ENCODE data around the gene CRY2.
A peak's percentile ranks its signal among the peaks of the same experiment; 100 is the strongest.

Gene CRY2

DNA sequence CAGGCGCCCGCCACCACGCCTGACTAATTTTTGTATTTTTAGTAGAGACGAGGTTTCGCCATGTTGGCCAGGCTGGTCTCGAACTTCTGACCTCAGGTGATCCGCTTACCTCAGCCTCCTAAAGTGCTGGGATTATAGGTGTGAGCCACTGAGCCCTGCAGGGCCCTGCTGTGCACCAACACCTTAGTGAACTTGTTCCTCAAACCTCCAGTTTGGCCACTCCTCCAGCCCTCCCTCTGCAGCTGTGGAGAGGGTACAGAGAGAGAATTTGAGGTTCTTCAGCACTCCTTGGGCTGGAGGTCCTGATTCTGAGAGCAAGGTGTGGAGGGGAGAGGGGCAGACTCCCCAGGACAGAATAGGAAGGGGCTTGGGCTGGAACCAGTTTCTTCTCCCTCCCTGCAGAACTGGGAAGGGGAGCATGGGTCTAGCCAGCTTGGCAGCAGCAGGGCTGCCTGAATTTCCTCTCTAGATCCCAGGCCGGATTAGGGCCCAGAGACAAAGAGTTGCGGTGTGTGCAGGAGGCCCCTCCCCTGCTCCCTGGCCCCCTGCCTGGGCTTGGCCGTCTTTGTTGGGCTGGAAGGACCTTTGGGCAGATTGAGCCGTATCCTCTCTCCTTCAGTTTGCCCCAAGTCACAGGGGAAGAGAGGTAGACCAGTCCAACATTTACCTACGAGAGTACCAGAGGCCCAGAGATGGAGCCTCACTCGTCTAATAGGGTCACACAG is 72.7 kb downstream of the CRY2 start:
- DNase-seq: no peak

DNA sequence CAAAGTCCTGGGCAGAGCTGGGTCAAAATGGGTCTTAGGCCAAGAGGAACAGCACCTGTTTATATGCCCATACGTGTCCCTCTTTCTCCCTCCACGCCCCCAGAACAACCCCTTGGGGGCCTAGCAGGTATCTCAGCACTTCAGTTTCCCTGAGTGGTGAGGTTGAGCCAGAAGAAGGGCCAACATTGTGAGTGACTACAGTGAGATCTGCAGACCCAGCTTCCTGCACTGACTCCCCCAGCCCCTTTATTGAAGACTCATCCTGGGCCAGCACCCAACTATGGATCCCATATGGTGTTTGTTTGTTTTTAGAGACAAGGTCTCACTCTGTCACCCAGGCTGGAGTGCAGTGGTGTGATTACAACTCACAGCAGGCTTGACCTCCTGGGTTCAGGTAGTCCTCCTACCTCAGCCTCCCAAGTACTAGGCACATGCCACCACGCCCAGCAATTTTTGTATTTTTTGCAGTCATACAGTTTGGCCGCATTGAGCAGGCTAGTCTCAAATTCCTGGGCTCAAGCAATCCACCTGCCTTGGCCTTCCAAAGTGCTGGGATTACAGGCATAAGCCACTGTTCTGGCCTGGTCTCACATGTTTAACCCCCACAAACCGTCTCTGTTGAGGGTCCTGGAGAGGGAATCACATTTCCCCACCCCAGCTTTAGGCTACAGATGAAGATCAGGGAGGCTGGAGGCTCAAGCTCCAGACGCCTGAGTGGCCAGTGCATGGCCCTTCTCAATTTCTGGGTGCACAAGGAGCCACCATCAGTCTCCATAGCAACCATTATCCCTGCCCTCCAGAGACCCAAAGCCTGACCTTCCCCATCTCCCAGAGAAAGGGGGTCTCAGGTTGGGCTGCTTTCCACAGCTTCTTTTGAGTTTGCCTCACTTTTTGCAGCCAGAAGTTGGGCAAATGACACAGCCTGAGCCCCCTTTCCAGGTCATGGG is 73.5 kb downstream of the CRY2 start:
- no peak for DNase-seq

DNA sequence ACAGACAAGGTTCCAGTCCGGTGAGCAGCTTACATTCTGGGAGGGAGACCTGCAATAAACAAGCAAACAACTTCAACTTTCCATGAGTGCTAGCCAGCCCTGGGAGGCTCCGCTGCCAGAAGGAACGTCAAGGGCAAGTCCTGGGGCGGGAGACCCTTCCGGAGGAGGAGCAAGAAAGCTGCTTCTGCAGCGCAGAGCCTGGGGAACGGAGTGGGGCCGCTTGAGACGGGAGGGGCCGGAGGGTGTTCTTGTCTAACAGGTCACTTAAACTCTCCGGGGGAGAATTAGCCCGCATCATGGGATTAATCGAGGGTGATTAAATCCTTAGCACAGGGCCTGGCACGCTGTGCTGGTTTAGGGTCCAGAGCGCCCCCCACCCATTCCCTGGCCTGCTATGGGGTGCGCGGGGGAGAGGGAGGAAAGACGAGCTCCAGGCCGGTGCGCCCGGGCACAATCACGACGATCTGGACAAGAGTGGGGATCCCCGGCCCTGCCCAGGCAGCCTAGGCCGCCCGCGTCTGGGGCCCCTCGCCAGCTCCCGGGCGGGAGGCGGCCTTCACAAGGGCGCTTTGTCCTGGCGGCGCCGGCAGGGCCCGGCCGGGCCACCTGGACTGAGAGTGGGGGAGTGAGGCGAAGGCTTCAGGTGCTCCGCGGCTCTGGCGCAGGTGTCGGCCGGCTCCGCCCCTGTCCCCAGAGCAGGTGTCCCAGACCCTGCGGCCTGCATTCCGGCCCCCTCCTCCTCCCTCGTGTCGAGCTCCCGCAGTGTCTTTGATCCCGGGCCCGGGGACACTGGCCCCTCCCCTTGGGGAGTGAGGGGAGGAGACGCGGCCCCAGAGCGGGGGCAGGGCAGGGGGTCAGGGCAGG is 74.5 kb downstream of the CRY2 start:
- DNase-seq: peak; percentile 59

DNA sequence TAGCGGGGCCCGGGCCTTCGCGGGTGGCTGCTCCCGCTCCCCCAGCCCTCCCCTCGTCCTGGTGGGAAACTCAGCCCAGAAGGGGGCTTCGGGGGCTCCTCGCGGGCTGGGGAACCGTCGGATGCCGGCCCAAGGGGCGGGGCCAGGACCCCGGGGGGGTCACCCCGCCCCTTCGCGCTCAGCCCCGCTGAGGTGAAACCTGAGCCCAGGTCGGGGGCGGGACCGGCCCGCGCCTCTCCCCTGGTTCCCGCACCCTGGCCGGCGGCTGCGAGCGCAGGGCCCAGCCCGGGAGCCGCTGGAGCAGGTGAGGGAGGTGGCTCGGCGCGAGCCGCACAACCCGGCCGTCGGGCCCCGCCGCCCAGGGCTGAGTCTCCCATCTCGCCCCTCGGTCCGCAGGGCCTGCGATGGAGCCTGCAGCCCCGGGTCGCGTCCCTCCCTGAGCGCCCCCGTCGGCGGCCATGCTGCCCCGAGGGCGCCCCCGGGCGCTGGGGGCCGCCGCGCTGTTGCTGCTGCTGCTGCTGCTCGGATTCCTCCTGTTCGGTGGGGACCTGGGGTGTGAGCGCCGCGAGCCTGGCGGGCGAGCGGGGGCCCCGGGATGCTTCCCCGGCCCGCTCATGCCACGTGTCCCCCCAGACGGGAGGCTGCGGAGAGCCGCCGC is 75.3 kb downstream of the CRY2 start, which contains the start of gene LARGE2:
TSS of gene LARGE2 (plus strand) at position 232 of the 658 bp plus-strand sequence. CDS start at position 459, 227 bp downstream.
- peak; percentile 21 for DNase-seq

DNA sequence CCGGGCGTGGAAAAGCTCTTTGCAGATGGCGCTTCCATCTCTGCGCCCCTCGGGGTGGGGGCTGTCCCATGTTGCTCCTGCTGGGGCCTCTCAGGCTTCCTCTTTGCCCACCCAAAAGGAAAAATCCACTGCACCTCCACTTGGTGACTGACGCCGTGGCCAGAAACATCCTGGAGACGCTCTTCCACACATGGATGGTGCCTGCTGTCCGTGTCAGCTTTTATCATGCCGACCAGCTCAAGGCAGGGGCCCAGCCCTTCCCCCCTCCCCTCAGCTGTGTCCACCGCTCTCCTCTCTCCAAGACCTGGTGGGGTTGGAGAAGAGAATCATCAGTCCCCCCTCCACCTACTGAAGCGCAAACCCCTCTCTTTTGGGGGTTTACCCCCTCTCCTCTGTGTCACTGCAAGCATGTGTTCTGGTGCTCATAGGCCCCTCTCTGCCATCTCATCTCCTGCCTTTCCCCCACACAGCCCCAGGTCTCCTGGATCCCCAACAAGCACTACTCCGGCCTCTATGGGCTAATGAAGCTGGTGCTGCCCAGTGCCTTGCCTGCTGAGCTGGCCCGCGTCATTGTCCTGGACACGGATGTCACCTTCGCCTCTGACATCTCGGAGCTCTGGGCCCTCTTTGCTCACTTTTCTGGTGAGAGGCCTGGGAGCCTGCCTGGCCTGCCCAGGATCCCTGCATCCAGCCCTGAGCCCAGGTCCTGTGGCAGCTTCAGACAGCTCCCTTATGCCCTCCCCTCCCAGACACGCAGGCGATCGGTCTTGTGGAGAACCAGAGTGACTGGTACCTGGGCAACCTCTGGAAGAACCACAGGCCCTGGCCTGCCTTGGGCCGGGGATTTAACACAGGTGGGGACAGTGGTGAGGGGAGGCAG is 77.0 kb downstream of the CRY2 start:
- no peak for DNase-seq

DNA sequence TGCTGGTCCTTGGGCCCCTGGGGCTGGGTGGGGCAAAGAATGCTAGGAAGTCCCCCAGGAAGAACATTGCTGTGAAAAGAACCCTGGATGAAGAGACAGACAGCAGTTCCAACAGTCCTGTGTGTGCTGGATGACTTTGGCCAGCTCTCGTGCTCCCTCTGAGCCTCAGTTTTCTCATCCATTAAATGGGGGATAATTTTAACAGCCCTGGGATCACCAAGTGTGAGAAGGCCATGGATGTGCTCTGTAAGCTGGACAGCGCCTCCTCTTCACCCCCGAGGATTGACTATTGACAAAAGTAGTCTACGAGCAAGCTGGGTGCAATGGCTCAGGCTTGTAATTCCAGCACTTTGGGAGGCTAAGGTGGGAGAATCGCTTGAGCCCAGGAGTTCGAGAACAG is 77.7 kb downstream of the CRY2 start:
- no peak for DNase-seq

DNA sequence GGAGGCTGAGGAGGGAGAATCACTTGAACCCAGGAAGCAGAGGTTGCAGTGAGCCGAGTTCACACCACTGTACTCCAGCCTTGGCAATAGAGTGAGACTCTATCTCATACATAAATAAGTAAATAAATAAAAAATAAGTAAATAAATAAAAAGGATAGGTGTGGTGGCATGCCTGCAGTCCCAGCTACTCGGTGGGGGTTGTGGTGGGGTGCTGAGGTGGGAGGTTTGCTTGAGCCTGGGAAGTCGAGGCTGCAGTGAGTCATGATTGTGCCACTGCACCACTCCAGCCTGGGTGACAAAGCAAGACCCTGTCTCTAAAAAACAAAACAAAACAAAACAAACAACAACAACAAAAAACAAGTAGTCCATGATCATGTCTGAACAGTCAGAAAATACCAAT is 78.3 kb downstream of the CRY2 start:
- no peak for DNase-seq

DNA sequence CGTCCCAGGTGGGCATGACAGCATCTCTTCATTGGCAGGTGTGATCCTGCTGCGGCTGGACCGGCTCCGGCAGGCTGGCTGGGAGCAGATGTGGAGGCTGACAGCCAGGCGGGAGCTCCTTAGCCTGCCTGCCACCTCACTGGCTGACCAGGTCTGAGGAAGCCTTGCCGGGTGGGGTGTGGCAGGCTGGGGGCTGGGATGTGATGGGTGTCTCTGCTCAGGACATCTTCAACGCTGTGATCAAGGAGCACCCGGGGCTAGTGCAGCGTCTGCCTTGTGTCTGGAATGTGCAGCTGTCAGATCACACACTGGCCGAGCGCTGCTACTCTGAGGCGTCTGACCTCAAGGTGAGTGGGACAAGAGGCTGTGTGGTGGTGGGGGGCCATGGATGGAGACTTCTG is 78.7 kb downstream of the CRY2 start:
- no peak for DNase-seq

DNA sequence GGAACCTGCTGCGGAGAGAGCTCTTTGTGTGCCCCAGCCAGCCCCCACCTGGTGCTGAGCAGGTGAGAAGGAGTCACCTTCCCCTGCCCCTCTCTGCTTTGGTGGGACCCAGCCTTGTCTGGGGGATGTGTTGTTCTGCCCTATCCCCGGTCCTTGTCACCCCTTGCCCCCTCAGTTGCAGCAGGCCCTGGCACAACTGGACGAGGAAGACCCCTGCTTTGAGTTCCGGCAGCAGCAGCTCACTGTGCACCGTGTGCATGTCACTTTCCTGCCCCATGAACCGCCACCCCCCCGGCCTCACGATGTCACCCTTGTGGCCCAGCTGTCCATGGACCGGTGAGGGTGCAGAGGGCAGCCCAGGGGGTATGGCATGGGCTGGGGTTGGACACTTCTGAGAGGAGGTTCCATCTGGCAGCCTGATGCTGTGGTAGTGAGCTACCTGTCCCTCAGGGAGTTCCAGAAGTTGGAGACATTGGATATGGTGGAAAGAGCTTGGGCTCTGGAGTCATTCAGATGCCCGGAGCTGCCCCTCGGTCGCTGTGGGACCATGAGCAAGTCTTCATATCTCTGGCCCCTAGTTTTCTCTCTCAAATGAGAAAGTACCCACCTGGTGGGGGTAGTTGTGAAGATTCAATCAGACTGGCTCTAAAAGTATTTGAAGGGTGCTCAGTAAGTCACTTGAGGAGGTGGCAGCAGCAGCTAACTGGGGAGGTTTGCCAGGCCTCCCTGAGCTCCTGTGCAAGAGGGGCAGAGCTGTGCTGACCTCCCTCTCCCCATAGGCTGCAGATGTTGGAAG is 79.5 kb downstream of the CRY2 start:
- no peak for DNase-seq

DNA sequence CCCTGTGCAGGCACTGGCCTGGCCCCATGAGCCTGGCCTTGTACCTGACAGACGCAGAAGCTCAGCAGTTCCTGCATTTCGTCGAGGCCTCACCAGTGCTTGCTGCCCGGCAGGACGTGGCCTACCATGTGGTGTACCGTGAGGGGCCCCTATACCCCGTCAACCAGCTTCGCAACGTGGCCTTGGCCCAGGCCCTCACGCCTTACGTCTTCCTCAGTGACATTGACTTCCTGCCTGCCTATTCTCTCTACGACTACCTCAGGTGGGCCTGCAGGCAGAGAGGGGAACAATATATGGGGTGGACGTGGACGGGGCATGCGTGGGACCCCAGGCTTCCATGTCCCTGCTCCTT is 80.0 kb downstream of the CRY2 start:
- DNase-seq: no peak

DNA sequence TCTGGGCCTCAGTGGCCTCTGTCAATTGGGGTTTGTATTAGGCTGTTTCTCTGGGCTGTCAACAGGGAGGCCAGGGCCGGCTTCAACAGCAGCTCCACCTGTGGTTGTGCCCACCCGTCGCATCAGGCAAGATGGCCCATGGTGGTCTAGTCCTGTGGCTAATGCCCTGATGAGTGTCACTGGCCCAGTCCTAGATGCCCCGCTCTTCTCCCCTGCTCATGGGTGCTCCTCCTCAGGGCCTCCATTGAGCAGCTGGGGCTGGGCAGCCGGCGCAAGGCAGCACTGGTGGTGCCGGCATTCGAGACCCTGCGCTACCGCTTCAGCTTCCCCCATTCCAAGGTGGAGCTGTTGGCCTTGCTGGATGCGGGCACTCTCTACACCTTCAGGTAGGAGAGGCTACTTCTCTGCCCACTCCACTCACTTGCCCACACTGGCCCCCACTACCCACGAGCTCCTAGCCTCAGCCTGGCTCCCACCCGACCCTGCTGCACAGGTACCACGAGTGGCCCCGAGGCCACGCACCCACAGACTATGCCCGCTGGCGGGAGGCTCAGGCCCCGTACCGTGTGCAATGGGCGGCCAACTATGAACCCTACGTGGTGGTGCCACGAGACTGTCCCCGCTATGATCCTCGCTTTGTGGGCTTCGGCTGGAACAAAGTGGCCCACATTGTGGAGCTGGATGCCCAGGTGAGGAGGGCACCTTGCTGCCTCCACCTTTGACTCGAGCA is 80.6 kb downstream of the CRY2 start:
- no peak for DNase-seq

DNA sequence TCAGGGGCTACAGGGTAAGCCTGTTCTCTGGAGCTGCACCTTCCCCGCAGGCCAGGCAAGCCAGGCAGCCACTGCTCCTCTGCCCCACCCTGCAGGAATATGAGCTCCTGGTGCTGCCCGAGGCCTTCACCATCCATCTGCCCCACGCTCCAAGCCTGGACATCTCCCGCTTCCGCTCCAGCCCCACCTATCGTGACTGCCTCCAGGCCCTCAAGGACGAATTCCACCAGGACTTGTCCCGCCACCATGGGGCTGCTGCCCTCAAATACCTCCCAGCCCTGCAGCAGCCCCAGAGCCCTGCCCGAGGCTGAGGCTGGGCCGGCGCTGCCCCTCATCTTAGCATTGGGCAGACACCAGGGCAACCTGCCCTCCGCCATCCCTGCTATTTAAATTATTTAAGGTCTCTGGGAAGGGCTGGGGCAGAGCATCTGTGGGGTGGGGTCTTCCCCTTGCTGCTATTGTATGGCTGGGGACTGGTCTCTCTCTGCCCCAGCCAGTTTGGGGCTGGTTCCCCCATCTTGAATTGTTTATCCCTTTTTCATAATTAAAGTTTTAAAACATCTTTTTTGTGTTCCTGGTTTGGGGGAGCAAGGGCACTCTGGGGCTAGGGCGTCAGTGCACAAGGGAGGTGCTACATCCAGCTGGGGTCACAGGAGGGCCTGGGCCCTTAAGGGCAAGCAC is 81.4 kb downstream of the CRY2 start:
- DNase-seq: no peak

DNA sequence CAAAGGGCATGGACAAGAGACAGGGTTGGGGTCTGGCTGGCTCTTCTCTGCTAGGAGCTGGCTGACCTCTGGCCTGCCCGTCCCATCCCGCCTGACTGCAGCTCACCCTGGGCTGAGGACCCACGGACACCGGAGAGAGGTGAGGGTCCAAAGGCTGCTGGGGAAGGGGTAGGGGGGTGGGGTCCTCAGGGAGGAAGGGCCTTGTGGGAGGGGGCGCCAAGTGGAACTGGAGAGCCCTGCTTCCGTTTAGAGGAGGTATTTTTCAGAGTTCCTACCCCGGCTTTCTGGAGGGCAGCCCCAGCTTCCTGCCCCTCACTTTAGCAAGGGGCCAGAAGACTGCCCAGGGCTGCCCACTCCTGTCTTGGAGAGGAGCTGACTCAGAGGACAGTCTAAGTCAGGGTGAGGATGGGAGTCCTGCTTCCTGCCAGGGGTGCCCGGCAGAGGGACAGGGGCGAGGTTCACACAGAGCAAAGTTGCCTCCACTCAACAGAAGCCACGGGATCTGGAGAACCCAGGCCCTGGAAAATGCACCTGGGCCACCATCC is 82.3 kb downstream of the CRY2 start:
- DNase-seq: no peak

DNA sequence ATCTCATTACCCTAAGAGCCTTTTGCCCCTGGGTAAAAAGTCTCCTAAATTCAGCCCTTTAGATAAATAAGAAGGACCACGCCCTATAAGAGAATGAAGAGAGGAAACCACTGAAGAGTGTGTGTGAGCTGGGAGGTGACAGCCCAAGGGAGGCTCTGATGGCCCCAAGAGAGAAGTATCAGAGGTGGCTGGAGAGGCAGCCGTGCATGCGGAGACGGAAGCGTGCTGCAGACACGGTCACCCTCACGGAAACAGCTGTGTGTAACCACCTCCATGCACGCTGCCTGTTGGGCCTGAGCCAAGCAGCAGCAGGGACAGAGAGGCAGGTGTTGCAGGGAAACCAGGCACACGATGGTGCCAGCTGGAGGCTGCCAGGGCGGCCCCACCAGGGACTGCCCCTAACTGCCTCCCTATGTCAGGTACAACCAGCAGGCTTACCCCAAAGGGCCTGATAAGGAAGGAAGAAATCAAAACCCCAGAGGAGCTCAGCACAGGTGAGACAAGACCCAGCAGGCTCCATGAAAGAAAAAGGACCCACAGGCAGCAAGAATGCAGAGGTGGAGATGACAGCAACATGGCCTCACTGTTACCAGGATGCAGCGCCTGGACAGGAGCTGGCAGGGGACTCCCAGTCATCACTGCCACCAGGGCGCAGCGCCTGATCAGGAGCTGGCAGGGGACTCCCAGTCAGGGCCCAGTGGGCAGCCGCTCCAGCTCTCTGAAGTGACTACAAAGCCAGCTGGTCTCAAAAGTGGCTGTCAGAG is 82.9 kb downstream of the CRY2 start:
- peak; percentile 59 for DNase-seq

DNA sequence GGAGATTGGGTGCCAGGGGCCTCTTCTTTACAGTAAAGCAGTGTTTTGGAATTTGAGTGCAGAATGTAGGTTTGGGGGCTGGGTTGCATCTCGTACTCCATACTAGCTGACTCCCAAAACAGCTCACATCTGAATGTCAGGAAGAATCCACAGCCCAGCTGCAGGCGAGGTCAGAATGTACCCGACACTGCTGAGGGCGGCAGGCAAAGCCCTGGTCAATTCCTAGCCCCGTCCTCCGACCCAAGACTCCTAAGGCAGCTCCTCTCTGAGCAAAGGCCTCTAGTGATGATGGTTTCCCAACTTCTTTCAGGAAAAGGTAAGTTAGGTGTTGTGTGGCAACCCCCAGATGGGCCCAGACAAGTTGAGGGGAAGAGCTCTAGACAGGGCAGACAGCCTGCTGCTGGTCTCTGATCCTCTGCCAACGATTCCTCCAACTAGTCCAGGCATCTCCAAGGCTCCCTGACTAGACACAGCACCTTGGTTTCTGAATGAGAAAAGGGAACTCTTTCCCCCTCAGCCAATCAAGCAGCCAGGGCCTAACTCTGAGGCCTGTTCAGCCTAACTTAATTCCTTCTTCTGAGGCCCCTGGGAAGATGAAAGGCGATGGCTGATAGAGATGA is 83.8 kb downstream of the CRY2 start:
- DNase-seq: no peak

DNA sequence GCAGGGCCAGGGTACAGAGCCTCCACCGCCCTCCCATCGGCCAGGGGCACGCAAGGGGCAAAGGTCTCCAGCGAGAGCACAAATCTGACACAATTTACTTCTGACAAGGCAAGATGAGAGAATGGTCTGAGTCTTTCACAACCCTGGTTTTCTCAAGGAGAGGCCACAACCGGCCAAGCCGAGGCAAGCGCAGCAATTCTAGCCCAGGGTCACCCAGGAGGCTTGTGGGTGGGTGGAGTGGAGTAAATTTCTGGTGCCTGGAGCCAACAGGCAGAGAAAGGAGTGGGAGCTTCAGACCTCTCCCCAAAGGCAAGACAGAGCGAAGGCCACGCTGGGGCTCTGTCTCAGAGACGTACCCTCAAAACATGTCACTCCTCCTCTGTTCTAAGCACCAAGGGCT is 84.5 kb downstream of the CRY2 start:
- DNase-seq: no peak

DNA sequence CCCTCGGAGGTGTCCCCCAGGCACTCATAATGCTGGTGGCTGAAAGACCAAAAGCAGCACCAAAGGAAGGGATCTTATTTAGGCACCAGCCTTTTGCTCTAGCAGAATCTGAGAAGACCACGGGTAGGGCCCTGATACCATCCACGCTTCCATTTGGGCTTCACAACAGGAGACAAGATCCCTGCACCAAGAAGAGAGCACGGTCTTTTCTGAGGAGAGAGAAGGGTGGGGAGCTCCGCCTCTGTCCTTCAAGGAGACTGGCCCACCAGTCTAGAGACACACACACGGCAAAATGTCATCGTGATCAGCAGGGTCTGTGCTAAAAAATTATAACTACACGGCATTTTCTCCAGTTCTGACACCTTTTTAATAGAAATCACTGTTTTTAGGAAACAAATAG is 84.9 kb downstream of the CRY2 start:
- no peak for DNase-seq

Measured in NCI-H510A (cell line).